Gastroesophageal sphincter (tissue), 3 donors: ENCODE data around the gene FAM78B.

Experiments used
- EP300 ChIP-seq: sonication (generic); formaldehyde crosslinking; IDR thresholded peaks from one replicate; pipeline ENCODE4 v1.6.1; 2017; ENCODE audit warnings: antibody characterized with exemption, mild to moderate bottlenecking
- POLR2A ChIP-seq, 2 donors: fragments of 450-650 bp; IDR thresholded peaks; one replicate each; pipeline ENCODE4 v1.6.1; 2017; ENCODE audit warnings: antibody characterized with exemption in 2 of 2, mild to moderate bottlenecking in 2 of 2, moderate library complexity in 1 of 2
- TF ChIP-seq, protein P1 (sequence below), 4 experiments: fragments of 200-600 bp in 2 of 4; fragments of 450-650 bp in 2 of 4; sonication (generic) in 1 of 4; IDR thresholded peaks; one replicate each; pipeline ENCODE4 v1.5.1; 2017 to 2019; ENCODE audit warnings: antibody characterized with exemption in 4 of 4, mild to moderate bottlenecking in 2 of 4, moderate library complexity in 2 of 4

DNA sequence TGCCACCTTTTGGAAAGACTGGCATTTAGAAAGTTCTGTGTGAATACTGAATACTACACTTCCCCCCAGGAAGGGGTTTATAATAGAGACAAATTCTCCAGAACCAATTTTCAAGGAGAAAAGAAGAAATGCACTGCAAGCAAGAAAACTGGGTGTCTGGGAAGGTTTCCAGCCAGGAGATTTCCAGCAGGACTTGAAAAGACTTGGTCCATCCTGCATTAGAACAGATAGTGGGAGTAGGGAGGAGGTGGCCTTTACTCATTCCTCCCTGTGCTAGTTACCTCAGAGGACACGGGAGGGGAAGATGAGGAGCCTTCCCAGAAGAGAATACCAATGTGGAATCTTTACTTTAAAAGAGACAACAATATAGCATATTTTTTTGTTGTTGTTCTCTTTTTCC lies 52.4 kb downstream of the FAM78B start:
- TF ChIP-seq EP300 = no peak
- no peak for TF ChIP-seq POLR2A (IDR thresholded peaks at IDR 0.05)
- TF ChIP-seq, protein P1, sequence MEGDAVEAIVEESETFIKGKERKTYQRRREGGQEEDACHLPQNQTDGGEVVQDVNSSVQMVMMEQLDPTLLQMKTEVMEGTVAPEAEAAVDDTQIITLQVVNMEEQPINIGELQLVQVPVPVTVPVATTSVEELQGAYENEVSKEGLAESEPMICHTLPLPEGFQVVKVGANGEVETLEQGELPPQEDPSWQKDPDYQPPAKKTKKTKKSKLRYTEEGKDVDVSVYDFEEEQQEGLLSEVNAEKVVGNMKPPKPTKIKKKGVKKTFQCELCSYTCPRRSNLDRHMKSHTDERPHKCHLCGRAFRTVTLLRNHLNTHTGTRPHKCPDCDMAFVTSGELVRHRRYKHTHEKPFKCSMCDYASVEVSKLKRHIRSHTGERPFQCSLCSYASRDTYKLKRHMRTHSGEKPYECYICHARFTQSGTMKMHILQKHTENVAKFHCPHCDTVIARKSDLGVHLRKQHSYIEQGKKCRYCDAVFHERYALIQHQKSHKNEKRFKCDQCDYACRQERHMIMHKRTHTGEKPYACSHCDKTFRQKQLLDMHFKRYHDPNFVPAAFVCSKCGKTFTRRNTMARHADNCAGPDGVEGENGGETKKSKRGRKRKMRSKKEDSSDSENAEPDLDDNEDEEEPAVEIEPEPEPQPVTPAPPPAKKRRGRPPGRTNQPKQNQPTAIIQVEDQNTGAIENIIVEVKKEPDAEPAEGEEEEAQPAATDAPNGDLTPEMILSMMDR (IDR thresholded peaks at IDR 0.05) = no peak
